Right hindlimb (tissue), 1 donor: Measurements from ENCODE around the gene DPP8.
"Not testable (repeated sequence)": the region's sequence is repeated elsewhere in the genome, so short reads cannot be mapped to it uniquely, and the experiment has no call there.

Source experiments
- DNase-seq: peaks from one replicate; pipeline ENCODE4 v3.0.0-alpha.2; 2018

The DPP8 gene

DNA sequence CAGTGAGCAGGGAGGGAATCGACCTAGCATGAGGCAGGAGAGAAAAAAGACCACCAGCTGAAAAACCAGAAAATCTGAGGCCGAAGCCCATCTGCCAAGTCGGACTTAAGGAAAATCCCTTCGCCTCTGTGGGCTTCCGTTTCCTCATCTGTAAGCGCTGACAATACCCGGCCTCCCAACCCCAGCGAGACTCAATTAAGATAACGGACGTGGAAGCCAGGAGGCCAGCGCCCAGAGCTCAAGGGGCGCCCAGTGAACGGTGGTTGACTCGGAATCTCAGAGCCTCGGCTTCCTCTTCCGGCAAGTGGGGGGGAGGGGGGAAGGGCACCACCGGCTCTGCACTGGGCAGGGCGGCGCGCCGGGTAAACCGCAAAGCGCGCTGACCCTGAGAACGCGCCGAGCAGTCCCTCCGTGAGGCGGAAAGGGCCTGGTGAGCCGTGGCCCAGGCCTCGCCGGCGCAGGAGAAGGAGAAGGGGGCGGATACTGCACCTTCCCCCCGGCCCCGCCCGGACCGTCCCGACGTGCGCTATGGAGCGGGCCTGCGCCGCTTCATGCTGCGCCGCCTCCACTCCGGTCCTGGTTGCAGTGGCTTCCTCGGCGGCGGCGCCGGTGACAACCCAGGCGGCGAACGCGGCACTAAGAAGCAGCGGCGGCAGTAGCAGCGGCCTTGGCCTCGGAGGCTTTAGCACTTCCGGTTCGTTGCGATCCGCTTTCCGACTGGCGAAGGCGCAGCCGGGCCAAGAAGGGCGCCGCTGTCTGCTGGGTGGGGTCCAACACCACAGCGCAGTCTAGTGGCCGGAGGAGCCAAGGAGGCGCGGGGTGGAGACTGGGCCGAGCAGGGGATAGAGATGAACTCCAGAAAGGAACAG is at the start of gene DPP8:
Gene DPP8 (minus strand): TSS at position 693 of the 869 bp plus-strand sequence. CDS start 5,136 bp downstream, outside the sequence.
- peak; percentile 96 for DNase-seq

DNA sequence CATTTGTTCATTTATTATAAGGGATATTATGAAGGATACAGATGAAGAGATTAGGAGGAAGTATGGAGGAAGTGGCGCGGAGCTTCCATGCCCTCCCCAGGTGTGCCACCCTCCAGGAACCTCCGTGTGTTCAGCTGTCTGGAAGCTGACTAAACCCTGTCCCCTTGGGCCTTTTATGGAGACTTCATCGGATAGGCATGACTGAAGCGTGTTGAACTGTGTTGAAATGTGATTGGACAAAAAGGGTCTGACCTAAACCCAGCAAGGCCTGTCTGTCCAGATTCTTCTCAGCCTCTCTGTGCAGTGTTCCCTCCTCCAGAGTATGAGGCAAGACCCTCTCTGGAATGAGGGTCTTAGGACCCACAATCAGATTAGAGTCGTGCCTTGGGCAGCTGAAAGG is 44.4 kb upstream of the DPP8 start:
- DNase-seq = no peak

DNA sequence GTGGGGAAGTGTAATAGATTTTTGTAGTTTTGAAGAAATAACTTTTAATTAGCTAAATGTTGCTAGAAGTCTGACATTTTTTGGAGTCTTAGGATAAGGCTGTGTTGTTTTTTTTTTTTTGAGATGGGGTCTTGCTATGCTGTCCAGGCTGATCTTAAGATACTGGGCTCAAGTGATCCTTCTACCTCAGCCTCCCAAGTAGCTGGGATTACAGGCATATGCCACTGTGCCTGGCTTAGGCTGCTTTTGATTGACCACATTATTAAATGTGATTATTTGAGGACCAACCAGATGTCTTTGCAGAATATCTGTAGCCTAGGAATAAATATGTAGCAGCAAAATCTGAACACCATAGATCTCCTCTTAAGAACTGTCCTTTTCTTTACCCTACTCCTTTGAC is 42.5 kb upstream of the DPP8 start:
- no peak for DNase-seq

DNA sequence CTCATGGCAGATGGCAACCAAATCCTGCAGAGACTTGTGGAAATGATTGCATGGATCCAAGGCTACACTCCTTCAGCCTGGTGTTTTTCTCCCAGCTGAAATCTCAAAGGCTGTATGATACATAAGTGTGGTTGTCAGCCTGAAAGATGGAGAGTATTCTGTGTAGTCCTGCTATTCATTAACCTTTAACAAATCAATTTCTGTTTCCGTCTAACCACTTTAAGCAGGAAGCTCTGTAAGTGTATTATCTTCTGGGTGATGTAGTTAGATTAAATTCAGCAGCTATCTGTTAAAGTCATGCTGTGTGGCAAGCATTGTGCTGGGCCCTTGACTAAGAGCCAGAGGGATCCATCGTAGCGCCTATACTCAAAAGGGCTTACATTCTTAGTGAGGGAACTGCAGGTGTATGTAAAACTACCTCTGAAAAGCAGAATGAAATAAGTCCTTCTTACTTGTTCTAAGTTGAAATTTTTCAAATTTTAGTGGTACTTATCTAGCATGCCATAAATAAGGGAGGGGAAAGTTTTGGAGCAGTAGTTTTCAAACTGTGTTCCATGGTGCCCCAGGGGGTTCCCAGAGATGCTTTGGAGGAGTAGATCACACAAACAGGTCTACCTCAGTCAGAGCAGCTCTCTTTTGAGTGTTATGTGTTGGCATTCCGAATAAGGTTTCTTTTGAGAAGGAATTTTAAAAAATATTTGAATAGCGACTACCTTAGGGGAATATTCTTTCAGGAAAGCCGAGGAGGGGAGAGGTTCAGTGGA is 41.7 kb upstream of the DPP8 start:
- DNase-seq = no peak

DNA sequence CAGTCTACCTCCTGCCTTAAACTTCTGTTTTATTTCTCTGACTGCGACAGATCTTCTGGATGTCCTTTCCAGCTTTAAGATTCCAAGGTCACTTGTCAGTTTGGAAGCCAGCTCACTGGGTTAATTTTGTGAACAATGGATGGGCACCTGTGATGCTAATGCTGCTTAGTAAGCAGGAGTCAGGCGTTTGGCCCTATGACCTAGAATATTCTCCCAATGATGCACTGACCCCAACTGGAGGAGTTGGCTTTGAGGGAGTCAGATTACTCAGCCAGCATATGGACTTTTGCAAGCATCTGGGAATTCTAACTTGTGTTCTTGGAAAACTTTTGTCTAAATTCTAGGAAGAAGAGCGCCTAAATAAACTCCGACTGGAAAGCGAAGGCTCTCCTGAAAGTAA is 40.8 kb upstream of the DPP8 start:
- no peak for DNase-seq

DNA sequence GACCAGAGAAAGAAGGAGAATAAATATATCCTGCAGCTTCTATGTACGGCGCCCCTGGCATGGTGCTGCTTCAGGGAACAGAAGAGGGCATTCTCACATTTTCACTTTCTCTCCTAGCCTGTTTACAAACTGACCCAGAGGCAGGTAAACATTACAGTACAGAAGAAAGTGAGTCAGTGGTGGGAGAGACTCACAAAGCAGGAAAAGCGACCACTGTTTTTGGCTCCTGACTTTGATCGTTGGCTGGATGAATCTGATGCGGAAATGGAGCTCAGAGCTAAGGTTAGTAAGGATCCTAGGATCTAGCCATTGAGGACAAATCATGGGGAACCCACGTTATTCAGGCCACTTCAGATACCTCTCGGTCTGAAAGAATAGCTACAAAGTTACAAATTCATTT is 39.1 kb upstream of the DPP8 start:
- no peak for DNase-seq

DNA sequence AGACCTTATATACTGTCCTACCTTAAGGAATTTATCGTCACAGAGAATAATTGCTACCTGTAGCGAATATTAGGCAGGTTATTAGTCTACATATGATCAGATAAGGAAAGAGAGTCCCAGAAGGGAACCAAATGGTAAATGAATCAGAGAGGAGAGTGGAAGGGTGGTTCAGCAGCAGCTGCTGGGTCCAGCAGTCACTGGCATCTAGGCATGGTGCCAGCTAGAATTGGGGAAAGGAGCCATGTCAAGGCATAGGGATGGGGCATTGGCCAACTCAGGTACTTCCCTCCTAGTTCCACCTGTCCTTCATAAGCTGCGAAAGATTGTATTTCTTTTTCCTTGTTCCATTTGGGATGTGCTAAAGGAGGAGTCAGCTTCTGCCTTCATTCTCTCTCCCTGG is 36.2 kb upstream of the DPP8 start:
- no peak for DNase-seq

DNA sequence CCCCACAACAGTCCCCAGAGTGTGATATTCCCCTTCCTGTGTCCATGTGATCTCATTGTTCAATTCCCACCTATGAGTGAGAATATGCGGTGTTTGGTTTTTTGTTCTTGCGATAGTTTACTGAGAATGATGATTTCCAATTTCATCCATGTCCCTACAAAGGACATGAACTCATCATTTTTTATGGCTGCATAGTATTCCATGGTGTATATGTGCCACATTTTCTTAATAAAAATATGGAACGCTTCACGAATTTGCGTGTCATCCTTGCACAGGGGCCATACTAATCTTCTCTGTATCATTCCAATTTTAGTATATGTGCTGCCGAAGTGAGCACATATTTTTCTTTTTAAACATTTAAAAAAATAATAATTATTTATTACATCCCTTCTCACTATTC is 35.4 kb upstream of the DPP8 start:
- DNase-seq = not testable (repeated sequence)

DNA sequence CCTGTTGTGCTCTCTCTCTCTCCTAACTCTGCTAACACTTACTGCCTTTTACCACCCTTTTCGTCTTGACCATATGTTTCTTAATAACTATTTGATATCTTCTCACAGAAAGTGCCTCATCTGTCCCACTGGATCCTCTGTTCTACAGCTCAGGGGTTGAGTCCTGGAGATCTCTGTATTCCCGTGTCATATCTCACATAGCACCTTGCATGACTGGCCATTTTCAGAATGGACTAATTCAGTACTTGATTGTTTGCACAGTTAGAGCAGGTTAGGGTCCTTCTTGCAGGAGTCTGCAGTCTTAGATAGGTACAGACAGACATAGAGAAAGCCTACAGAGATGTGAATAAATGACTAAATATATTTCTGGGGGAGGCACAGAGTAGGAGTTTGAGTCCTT is 33.7 kb upstream of the DPP8 start:
- no peak for DNase-seq

DNA sequence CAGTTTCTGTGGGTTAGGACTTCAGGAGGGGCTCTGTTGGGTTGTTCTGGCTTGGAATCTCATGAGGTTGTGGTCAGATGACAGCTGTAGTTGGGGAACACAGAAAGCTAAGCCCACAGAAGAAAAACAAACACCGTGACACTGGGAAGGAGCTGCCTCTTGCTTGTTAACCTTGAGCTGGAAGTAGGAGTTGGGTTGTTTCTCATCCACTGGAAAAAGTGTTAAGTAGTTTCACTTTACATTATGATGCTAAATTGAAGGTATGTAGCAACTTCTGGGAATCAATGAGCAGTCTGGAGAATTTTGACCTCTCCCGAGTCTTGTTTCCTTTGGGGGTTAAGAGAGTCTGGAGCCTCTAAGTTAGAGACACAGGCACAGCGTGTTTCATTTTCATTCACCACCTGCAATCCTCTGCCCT is 33.2 kb upstream of the DPP8 start:
- DNase-seq = no peak

DNA sequence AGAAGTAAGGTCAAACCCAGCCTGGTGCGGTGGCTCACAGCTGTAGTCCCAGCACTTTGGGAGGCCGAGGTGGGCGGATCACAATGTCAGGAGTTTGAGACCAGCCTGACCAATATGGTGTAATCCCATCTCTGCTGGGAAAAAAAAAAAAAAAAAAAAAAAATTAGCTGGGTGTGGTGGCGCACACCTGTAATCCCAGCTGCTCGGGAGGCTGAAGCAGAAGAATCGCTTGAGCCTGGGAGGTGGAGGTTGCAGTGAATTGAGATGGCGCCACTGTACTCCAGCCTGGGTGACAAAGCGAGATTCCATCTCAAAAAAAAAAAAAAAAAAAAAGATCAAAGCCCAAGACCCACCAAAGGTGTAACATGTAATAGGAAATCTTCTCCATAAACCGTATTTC is 31.8 kb upstream of the DPP8 start:
- DNase-seq = not testable (repeated sequence)

DNA sequence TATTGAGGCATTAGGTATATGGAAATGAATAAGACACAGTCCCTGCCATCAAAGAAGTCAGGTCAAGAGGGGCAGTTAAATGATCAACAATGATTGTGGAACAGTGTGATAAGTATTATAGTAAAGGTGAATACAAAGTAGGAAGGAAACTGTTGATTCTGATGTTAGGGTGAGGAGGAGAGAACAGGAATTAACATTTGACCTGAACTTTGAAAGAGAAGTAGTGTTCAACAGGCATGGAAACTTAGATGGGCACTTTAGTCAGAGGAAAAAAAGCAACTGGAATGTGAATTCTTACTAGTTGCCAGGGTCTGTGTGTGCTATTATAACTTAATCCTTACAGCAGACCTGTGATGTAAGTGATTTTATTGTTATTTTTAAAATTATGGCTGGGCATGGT is 30.4 kb upstream of the DPP8 start:
- DNase-seq = no peak

DNA sequence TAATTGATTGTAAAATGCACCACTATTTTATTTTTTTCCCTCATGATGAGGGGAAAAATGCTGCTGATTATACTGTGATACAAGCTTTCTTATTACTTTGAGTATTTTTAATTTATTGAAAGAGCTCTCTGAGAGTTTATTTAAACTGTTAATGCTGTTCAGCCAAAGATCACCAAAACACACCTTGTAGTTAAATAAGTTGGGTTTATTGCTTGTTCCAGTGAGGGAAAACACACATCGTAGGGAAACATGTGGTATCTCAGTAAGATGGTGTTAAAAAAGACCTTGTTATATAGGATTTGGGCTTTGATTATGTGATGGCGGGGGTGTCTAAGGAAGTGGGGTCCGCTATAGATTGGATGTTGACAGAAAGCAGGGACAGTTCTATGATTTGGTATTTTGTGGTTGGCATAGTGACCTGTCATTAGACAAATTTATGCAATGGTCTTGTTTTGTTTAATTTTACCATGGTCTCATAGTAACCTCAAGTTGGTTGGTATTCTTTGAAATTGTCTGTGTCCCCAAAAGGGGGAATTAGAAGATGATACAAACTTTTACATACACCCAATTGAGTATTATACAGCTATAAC is 23.8 kb upstream of the DPP8 start:
- no peak for DNase-seq

DNA sequence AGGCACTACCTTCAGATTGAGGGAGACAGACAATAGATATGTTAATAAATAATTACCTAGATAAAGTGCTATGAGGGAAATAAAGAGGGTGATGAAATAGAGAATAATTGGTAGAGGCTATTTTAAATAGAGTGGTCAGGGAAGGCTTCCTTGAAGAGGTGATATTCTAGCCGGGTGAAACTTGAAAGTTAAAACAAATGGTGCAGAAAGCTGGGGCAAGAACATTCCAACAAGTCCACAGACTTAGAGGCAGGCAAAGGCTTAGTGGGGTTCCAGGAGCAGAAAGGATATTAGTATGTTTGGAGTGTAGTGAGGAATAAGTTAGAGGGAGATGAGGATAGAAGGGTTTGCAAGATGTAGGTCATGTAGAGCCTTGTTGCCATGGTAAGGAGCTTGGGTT is 22.8 kb upstream of the DPP8 start:
- no peak for DNase-seq

DNA sequence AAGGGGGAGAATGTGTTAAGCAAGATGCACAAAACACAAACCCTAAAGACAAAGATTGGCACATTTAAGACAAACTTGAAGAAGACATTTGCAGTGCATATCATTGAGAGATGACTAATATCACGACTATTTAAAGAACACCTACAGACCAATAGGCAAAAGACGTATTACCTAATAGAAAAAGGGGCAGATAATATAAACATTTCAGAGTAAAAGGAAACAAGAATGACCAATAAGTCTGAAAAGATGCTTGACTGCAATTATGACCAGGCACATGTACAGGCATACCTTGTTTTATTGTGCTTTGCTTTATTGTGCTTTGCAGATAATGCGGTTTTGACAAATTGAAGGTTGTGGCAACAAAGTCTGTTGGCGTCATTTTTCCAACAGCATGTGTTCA is 17.7 kb upstream of the DPP8 start:
- DNase-seq = no peak

DNA sequence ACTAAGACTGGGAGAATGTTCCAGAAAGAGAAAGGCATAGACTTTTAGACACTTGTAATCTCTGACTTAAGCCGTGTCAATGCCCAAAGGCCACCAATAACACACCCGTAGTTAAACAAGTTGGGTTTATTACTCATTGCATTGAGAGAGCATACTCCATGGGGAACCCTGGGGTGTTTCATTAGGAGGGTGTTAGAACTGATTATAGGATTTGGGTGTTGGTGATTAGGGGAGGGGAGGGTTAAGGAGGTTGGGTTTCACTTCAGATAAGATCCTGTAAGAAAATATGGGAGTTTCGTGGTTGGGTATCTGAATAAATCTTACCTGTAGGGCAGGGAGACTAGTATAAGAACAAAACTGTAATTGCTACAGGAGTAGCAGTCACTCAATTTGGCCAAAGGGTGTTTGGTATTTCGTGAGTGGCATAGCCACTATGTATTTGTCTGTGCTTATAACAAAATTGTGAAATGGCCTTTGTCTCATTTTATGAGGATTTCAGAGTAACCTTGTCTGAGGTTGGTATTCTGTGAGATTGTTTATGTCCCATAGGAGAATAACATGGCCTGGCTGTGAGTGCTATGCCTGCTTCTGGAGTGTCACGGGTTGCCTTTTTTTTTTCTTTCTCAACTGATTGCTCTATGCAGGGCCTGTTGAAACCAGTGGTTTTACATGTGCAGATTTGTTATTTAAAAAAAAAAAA is 15.7 kb upstream of the DPP8 start:
- DNase-seq = no peak

DNA sequence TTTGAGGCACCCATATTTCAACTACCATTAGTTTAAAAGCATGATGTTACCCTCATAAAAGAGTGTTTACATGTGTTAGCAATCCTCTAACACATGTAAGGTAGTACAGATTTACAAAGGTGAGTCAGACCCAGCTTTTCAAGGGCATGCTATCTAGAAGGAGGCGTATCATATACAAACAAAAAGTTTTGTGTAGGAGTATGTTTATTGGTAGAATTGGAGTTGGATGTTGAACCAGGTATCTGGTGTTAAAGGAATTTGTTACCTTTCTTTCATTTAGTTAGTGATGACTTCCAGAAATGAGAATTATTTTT is 15.2 kb upstream of the DPP8 start:
- no peak for DNase-seq

DNA sequence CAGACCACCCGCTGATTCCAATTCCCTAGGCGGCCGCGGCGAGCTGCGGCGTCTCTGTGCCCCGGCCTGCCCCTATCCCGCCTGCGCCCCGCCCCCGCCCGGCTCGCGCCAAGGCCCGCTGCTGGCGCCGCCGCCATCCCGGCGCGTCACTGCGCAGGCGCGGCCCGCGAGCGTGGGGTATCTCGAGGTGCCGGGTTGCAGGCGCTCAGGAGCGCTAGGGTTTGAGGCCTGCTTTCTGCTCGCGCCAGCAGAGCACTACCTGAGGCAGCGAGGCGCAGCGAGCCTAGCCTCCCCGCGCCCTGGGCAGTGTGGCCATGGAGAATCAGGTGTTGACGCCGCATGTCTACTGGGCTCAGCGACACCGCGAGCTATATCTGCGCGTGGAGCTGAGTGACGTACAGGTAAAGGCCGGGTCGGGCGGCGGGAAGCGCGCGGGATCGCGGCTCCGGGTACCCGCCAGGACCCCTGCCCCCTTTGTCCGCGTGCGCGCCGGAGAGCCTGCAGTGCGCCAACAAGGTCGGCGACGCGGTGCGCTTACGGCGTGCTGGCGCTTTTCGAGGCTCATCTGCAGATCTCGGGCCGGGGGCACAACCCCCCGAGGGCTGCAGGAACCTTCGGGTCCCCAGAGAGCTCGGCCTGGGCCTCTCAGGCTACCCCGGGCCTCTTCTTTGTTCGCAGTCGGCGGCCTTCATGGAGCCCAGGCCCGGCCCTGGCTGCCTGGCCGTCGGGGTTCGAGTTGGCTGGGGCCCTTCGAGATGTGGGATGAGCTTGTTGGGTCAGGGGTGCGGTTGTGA is 13.0 kb upstream of the DPP8 start, which contains the start of gene HACD3:
Gene HACD3 (plus strand): TSS at position 146 of the 794 bp plus-strand sequence. CDS start 169 bp downstream, at position 315.
- peak; percentile 91 for DNase-seq

DNA sequence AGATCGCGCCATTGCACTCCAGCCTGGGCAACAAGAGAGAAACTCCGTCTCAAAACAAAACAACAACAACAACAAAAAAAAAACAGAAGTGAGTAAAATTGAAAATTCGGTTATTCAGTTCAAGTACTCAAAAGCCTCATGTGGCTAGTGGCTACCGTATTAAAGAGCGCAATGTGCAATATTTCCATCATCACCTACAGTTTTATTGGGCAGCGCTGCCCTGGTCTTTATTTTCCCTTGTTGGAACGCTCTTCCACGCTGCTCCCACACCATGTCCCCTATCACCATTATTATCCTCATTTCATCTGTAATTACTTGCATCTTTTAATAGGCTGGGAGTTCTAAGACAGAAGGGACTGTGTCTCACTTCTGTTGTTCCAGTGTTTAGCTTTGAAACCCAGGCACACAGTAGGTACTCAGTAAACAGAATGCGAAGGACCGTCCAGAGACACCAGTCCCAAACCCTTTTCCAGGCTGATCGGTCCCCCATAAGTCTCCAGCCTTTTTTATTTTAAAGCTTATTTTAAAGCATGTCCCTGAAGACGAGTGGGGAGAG is 12.4 kb upstream of the DPP8 start:
- DNase-seq = no peak

DNA sequence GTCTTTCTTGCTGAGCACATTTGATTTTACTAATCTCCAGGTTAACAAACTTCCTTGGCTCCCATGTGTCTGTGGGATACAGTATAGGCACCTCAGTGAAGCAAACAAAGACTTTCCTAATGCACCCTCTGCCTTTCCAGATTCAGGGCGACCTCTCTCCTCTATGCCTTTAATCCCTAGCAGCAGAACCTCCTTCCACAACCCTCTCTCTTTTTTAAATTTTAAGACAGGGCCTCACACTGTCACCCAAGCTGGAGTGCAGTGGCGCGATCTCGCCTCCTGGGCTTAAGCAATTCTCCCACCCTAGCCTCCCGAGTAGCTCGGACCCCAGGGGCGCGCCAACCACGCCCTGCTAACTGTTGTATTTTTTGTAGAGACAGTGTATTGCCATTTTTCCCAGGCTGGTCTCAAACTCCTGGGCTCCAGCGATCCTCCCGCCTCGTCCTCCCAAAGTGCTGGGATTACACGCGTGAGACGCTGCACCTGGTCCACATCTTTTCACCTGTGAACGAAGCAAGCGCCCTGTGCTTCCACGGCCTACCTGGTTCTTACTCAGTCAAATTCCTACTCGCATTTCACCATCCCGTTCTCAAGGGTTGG is 11.1 kb upstream of the DPP8 start:
- no peak for DNase-seq

DNA sequence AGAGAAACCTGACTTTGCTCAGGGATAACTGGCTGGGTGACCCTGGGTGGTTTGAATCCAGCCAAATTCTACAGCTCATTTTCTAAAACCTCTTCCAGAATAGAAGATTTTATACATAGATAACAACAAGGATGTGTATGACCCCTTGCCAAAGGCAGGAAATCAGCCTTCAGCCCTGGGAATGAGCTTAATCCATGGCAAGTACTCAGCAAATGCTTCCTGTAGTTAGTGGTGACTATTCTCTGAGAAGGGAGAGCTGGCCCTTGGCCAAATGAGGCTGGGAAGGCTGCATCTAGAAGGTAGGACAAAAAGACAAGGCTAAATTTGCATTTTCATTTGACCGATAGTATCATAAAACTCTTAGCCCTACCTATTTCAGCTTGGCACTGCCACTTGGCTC is 8.1 kb upstream of the DPP8 start:
- DNase-seq = peak; percentile 34

DNA sequence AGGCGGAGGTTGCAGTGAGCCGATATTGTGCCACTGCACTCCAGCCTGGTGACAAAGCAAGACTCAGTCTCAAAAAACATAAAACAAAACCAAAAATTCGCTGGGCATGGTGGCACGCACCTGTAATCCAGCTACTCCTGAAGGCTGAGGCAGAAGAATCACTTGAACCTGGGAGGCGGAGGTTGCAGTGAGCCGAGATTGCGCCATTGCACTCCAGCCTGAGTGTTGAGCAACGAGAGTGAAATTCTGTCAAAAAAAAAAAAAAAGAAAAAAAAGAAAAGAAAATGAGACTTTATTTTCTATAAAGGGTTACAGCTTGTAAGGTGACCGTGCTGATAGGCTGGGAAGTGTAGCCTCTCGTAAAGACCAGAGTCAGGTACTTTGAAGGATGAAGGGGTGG is 6.7 kb upstream of the DPP8 start:
- DNase-seq = no peak
